IMR-90 (cell line): Measurements from ENCODE around the gene GPR21. TPM values are rescaled to one million over a fixed set of nuclear protein-coding genes. Genes with fewer than 3 reads are reported as not detected.

Source experiments
- ATAC-seq: fragments of 200-7000 bp; cut with Tn5 transposase; 2 replicates; pipeline ENCODE4 v1.9.1; 2020; ENCODE audit warnings: low read depth, mild to moderate bottlenecking, moderate library complexity
- BruUV-seq: library from RNA; stranded (reverse); fragments of 400-500 nt; replicated peaks from 2 replicates; lab custom pipeline; 2021; lab: Mats Ljungman, UMichigan
- CTCF ChIA-PET: fragments of 300-600 bp; formaldehyde crosslinking; extraction: SDS; loops from one replicate; lab custom pipeline; 2021; ENCODE audit warnings: antibody characterized with exemption; lab: Yijun Ruan, JAX
- POLR2A ChIA-PET: fragments of 300-600 bp; sonication (Branson Sonifier 250); formaldehyde crosslinking; loops from one replicate; lab custom pipeline; 2022; ENCODE audit warnings: antibody characterized with exemption; ENCODE audit not compliant: unreplicated experiment; lab: Charles Lee
- DNase-seq: peaks from one replicate; pipeline ENCODE4 v3.0.0; 2013
- H2AFZ ChIP-seq: replicated peaks from 2 replicates; pipeline ENCODE3; 2013; ENCODE audit warnings: low read length, mild to moderate bottlenecking; ENCODE audit not compliant: poor library complexity
- H2AK5ac ChIP-seq: 2 replicates; pipeline ENCODE4 v1.6.1; 2013; ENCODE audit warnings: low read depth, low read length, inconsistent platforms
- H2AK9ac ChIP-seq: replicated peaks from 2 replicates; pipeline ENCODE3; 2013; ENCODE audit warnings: mild to moderate bottlenecking, low read depth, low read length, moderate library complexity; ENCODE audit not compliant: poor library complexity
- H2BK120ac ChIP-seq: 2 replicates; pipeline ENCODE4 v1.6.1; 2013; ENCODE audit warnings: low read depth, low read length, inconsistent platforms
- H2BK15ac ChIP-seq: 3 replicates; pipeline ENCODE4 v1.6.1; 2013; ENCODE audit warnings: low read depth, low read length, inconsistent platforms
- H2BK20ac ChIP-seq: 2 replicates; pipeline ENCODE4 v1.6.1; 2013; ENCODE audit warnings: low read depth, mild to moderate bottlenecking, inconsistent platforms, low read length, moderate library complexity
- H2BK5ac ChIP-seq: 2 replicates; pipeline ENCODE4 v1.6.1; 2013; ENCODE audit warnings: mild to moderate bottlenecking, low read depth, low read length, inconsistent platforms; ENCODE audit not compliant: poor library complexity, severe bottlenecking
- H3K14ac ChIP-seq: replicated peaks from 2 replicates; pipeline ENCODE4 v1.6.1; 2013; ENCODE audit warnings: low read depth, low read length, inconsistent platforms
- H3K18ac ChIP-seq: 2 replicates; pipeline ENCODE4 v1.6.1; 2013; ENCODE audit warnings: low read depth, low read length, control low read depth
- H3K23ac ChIP-seq: 2 replicates; pipeline ENCODE4 v1.6.1; 2013; ENCODE audit warnings: low read depth, low read length, inconsistent platforms
- H3K27ac ChIP-seq: 2 replicates; pipeline ENCODE4 v1.5.1; 2013; ENCODE audit warnings: mild to moderate bottlenecking, control low read depth, low read length; ENCODE audit not compliant: insufficient read depth
- H3K27me3 ChIP-seq: 2 replicates; pipeline ENCODE4 v1.6.1; 2013; ENCODE audit warnings: low read length; ENCODE audit not compliant: control insufficient read depth, insufficient read depth
- H3K36me3 ChIP-seq: 2 replicates; pipeline ENCODE4 v1.6.1; 2013; ENCODE audit warnings: low read length, mixed read lengths; ENCODE audit not compliant: control insufficient read depth, insufficient read depth
- H3K4ac ChIP-seq: 2 replicates; pipeline ENCODE4 v1.6.1; 2013; ENCODE audit warnings: low read depth, low read length, inconsistent platforms
- H3K4me1 ChIP-seq: 2 replicates; pipeline ENCODE4 v1.6.1; 2013; ENCODE audit warnings: low read length, mixed read lengths; ENCODE audit not compliant: control insufficient read depth, insufficient read depth
- H3K4me2 ChIP-seq: 2 replicates; pipeline ENCODE4 v1.6.1; 2013; ENCODE audit warnings: low read depth, mild to moderate bottlenecking, control low read depth, low read length, moderate library complexity
- H3K4me3 ChIP-seq: 2 replicates; pipeline ENCODE4 v1.5.1; 2013; ENCODE audit warnings: low read depth, mild to moderate bottlenecking, control low read depth, low read length, moderate library complexity; ENCODE audit not compliant: insufficient read depth
- H3K56ac ChIP-seq: 2 replicates; pipeline ENCODE4 v1.6.1; 2013; ENCODE audit warnings: low read length, inconsistent platforms; ENCODE audit not compliant: insufficient read depth; ENCODE audit errors: extremely low read depth
- H3K79me1 ChIP-seq, 2 experiments: 2 replicates each; pipeline ENCODE4 v1.6.1; 2013; ENCODE audit warnings: low read length in 2 of 2, inconsistent platforms in 1 of 2, low read depth in 1 of 2
- H3K9ac ChIP-seq: 2 replicates; pipeline ENCODE4 v1.6.1; 2013; ENCODE audit warnings: low read depth, low read length, control low read depth
- H3K9me1 ChIP-seq: 2 replicates; pipeline ENCODE4 v1.6.1; 2013; ENCODE audit warnings: low read length, inconsistent platforms; ENCODE audit not compliant: insufficient read depth
- H3K9me3 ChIP-seq: 2 replicates; pipeline ENCODE4 v1.6.1; 2013; ENCODE audit warnings: low read length; ENCODE audit not compliant: control insufficient read depth, insufficient read depth
- H4K20me1 ChIP-seq: 2 replicates; pipeline ENCODE4 v1.6.1; 2013; ENCODE audit warnings: low read length, inconsistent platforms; ENCODE audit not compliant: insufficient read depth
- H4K5ac ChIP-seq: 2 replicates; pipeline ENCODE4 v1.6.1; 2013; ENCODE audit warnings: mild to moderate bottlenecking, low read depth, low read length, control low read depth
- H4K8ac ChIP-seq, 2 experiments: 2 replicates each; pipeline ENCODE4 v1.6.1; 2013; ENCODE audit warnings: low read depth in 2 of 2, low read length in 2 of 2, control low read depth in 1 of 2, inconsistent platforms in 1 of 2
- H4K91ac ChIP-seq: 2 replicates; pipeline ENCODE4 v1.6.1; 2013; ENCODE audit warnings: low read depth, low read length, inconsistent platforms; ENCODE audit not compliant: insufficient read depth
- CEBPB ChIP-seq: IDR thresholded peaks from 2 replicates; pipeline ENCODE4 v1.6.1; 2012; ENCODE audit warnings: low read depth, low read length, improper control_type of control experiment
- MAZ ChIP-seq: IDR thresholded peaks from 2 replicates; pipeline ENCODE4 v1.6.1; 2012; ENCODE audit warnings: low read depth, mild to moderate bottlenecking, low read length, improper control_type of control experiment, moderate library complexity, borderline replicate concordance
- RAD21 ChIP-seq: IDR thresholded peaks from 2 replicates; pipeline ENCODE4 v1.6.1; 2012; ENCODE audit warnings: low read length, improper control_type of control experiment
- RCOR1 ChIP-seq: IDR thresholded peaks from 2 replicates; pipeline ENCODE4 v1.6.1; 2012; ENCODE audit warnings: mild to moderate bottlenecking, low read length, improper control_type of control experiment; ENCODE audit not compliant: insufficient replicate concordance
- WGBS, 2 experiments: methylation state at CpG; one replicate each; pipeline versions ENCODE4 v1.1.5 to v1.1.7; 2013; ENCODE audit warnings: missing lambda C conversion rate in 2 of 2; ENCODE audit not compliant: insufficient read length in 1 of 2; ENCODE audit errors: extremely low coverage in 2 of 2; 5-methylcytosine and 5-hydroxymethylcytosine counted together
- dilution Hi-C: fragments of 300-500 bp; cut with HindIII; formaldehyde crosslinking; loops from one replicate; pipeline ENCODE4 v1.14.3; 2018; ENCODE audit warnings: low sequenced_read_pairs; ENCODE audit not compliant: unreplicated experiment
- in situ Hi-C: fragments of 300-500 bp; cut with MboI; formaldehyde crosslinking; loops from 3 replicates; pipeline ENCODE4 v1.14.3; 2019; ENCODE audit warnings: low sequenced_read_pairs, inconsistent platforms, mixed read lengths
- intact Hi-C: fragments of 100-400 bp; cut with micrococcal nuclease; formaldehyde crosslinking; loops from 2 replicates; pipeline ENCODE4 v1.10.0; 2022
- polyA plus RNA-seq, 3 experiments: library from polyadenylated mRNA; depleted of rRNA; stranded (reverse); fragments of >200 nt; gene quantifications; 2 replicates each; pipeline ENCODE4 v1.2.3, GENCODE V29; 2012; ENCODE audit warnings: low replicate concordance in 1 of 3
- total RNA-seq: library from RNA; depleted of rRNA; stranded (reverse); fragments of >200 nt; gene quantifications from 2 replicates; pipeline ENCODE4 v1.2.3, GENCODE V29; 2012
- TF ChIP-seq, protein P1 (sequence below): fragments of 150-350 bp; IDR thresholded peaks from 2 replicates; pipeline ENCODE4 v1.6.1; 2017; ENCODE audit warnings: mild to moderate bottlenecking, antibody characterized with exemption, low read length, low read depth

Gene GPR21
- total and polyA plus RNA-seq, 2 of the 4 experiments (the other 2 are of a cell fraction) = 0.90 TPM; not detected in 1

- Histone ChIP-seq H2BK120ac (no peak overlapping the region), H4K5ac (no peak overlapping the region), H3K4me1 (no peaks in the 10 kb centered on the region; the same call in 1 of the 2 replicates), H3K18ac (no peak overlapping the region), H3K27me3 (no peaks in the 10 kb centered on the region), H2AK9ac (no peak overlapping the region), H3K4me3 (no peak overlapping the region), H4K91ac (no peak overlapping the region), H3K9me1 (no peaks in the 10 kb centered on the region), H3K36me3 (peaks cover 26% of the 10 kb centered on the region), H4K8ac (no peak overlapping the region), H4K20me1 (no peaks in the 10 kb centered on the region), H3K56ac (no peak overlapping the region), H3K9me3 (no peaks in the 10 kb centered on the region), H3K14ac (no peak overlapping the region), H3K4me2 (no peak overlapping the region), H2BK15ac (no peak overlapping the region), H2AK5ac (no peak overlapping the region), H3K9ac (no peak overlapping the region), H3K23ac (no peak overlapping the region), H2BK20ac (no peak overlapping the region), H2AFZ (no peak overlapping the region), H3K4ac (no peak overlapping the region), H2BK5ac (no peak overlapping the region), H3K27ac (no peak overlapping the region), H3K79me1 (peaks cover 0 to 7% of the 10 kb centered on the region in 2 experiments; a peak in 3 of 4 replicates)
- TF ChIP-seq, protein P1, sequence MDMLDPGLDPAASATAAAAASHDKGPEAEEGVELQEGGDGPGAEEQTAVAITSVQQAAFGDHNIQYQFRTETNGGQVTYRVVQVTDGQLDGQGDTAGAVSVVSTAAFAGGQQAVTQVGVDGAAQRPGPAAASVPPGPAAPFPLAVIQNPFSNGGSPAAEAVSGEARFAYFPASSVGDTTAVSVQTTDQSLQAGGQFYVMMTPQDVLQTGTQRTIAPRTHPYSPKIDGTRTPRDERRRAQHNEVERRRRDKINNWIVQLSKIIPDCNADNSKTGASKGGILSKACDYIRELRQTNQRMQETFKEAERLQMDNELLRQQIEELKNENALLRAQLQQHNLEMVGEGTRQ = no peak
- TF ChIP-seq RCOR1 = no peak
- TF ChIP-seq CEBPB = no peak
- TF ChIP-seq MAZ = no peak
- TF ChIP-seq RAD21 = no peak
- dilution Hi-C loops = no loop called here
- POLR2A ChIA-PET = no interaction called here
- no peak for ATAC-seq
- no TSS peak for BruUV-seq
- no peak for DNase-seq
- WGBS, 2 experiments = no CpG with 5 or more reads among the region's 3 CpGs
- intact Hi-C loops = no loop called here
- in situ Hi-C loops = loop anchor here (5.0 kb wide), 1 partner anchor 272 kb away; no protein-coding TSS in a partner anchor
- CTCF ChIA-PET = interaction anchor here (1.3 to 1.8 kb wide), 2 partner anchors 12 to 145 kb away, joined by 4 to 7 read pairs; no protein-coding TSS in a partner anchor
Observed at GRCh38 chr9:123080444-123080843, 47.0 kb downstream of the GPR21 start.
